AG10803 (cell line): ENCODE results near the gene PSMD11.
"Not testable (repeated sequence)": the region's sequence is repeated elsewhere in the genome, so short reads cannot be mapped to it uniquely, and the experiment has no call there.

Source experiments
- DNase-seq: peaks from one replicate; pipeline ENCODE4 v3.0.0; 2010; ENCODE audit warnings: low read depth
- H3K4me3 ChIP-seq: 2 replicates; pipeline ENCODE4 v1.5.1; 2011; ENCODE audit warnings: mild to moderate bottlenecking, low read length, control low read depth
- TF ChIP-seq, protein P1 (sequence below): conservative IDR thresholded peaks from 2 replicates; pipeline ENCODE4 v1.5.1; 2011; ENCODE audit warnings: mild to moderate bottlenecking, low read length, control low read depth, inconsistent platforms

The PSMD11 gene

DNA sequence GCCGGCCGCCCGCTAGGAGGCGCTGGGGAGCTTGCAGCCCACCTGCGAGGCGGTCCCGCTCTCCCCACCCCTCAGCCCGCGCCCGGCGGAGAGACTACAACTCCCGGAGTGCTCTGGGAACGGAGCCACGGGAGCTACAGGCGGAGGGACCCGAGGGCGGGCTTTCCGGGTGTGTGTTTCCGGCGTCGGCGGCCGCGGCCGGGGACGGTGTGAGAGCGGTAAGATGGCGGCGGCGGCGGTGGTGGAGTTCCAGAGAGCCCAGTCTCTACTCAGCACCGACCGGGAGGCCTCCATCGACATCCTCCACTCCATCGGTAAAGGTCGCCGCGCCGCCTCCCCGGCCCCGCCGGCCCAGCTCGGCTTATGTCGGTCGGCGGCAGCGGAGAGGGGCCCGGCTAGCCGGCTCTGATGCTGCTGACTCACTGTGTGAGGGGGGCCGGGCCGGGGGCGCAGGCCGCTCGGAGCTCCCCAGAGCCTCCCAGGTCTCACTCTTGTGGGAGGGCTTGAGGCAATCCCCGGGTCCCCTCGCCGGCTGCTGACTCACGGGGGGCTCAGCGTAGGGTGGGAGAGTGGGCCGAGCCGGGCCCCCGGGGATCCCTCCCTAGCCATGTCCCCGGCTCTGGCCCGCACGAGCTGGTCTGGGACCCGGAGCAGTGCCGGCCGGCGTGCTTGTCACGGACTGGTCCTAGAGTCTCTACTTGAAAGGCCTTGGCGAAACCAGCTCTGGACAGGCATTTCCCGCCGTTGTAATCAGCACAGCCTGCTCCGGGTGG, at the start of gene PSMD11:
Gene PSMD11 (plus strand): TSS at position 210 of the 773 bp plus-strand sequence. CDS start 14 bp downstream, at position 224.
- peak; percentile 94 for DNase-seq
- peak within 1 kb of the TSS; percentile 91 for H3K4me3 ChIP-seq
- TF ChIP-seq, protein P1, sequence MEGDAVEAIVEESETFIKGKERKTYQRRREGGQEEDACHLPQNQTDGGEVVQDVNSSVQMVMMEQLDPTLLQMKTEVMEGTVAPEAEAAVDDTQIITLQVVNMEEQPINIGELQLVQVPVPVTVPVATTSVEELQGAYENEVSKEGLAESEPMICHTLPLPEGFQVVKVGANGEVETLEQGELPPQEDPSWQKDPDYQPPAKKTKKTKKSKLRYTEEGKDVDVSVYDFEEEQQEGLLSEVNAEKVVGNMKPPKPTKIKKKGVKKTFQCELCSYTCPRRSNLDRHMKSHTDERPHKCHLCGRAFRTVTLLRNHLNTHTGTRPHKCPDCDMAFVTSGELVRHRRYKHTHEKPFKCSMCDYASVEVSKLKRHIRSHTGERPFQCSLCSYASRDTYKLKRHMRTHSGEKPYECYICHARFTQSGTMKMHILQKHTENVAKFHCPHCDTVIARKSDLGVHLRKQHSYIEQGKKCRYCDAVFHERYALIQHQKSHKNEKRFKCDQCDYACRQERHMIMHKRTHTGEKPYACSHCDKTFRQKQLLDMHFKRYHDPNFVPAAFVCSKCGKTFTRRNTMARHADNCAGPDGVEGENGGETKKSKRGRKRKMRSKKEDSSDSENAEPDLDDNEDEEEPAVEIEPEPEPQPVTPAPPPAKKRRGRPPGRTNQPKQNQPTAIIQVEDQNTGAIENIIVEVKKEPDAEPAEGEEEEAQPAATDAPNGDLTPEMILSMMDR, result peak; percentile 59

DNA sequence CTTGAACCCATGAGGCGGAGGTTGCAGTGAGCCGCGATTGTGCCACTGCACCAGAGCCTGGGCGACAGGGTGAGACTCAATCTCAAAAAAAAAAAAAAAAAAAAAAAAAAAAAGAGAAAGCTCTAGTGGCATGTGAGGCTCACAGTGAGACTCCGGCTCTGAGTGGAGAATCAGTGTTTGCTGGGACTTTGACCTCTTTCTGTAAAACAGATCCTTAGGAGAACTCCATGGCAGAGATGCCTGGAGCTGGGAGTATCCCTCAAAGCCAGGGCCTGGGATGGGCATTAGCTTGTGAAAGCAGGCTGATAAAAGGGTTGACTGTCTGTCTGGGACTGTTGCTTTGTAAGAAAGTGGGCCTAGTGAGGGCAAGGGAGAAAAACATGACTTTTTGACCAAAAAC, 48.0 kb upstream of the PSMD11 start:
- TF ChIP-seq, protein P1, result no peak
- DNase-seq, result no peak
- H3K4me3 ChIP-seq, result no peak overlapping the region

DNA sequence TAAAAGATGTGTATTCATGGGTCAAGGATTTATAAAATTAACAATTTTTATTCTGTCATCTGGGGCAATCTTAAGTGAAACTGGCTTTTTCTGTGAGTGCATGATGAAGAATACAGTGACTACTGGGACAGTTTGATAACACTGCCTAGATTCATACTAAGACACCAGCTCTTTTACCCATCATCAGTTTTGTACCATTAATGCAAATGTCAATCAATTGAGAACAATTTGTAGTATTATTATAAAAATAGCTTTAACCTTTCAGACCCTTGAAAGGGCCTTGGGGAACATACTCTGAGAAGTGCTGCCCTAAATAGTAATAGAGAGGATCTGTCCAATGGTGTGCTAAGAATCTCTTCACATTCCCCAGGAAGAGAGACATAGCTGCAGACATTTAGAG, 45.4 kb upstream of the PSMD11 start:
- no peak for DNase-seq
- no peak overlapping the region for H3K4me3 ChIP-seq

DNA sequence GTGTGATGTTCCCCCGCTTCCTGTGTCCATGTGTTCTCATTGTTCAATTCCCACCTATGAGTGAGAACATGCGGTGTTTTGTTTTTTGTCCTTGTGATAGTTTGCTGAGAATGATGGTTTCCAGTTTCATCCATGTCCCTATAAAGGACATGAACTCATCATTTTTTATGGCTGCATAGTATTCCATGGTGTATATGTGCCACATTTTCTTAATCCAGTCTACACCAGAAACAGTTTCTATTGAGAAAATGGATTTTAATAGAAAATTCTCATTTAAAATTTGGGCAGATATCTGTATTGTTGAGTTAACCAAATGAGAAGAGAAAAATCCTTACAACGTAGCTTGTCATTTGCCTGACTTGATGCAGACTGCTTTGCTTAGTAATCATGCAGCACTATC, 34.2 kb upstream of the PSMD11 start:
- not testable (repeated sequence) for H3K4me3 ChIP-seq

More for the DNA sequence above, 45.4 kb upstream of the PSMD11 start:
- TF ChIP-seq, protein P1, result no peak

DNA sequence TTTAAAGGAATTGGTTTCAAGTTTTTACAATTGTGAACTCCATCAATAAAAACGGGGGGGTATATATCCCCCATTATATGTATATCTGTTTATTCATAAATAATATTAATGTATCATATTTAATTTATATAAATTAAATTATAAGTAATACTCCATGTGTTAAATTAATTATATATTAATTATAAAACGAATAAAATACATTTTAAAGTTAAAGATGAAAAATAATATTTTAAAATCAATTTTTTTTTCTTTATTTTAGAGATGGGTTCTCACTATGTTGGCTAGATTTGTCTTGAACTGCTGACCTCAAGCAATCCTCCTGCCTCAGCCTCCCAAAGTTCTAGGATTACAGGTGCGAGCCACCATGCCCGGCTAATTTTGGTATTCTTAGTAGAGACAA, 17.4 kb upstream of the PSMD11 start:
- no peak overlapping the region for H3K4me3 ChIP-seq
- no peak for DNase-seq
- TF ChIP-seq, protein P1, result no peak

More for the DNA sequence above, 34.2 kb upstream of the PSMD11 start:
- DNase-seq, result not testable (repeated sequence)

DNA sequence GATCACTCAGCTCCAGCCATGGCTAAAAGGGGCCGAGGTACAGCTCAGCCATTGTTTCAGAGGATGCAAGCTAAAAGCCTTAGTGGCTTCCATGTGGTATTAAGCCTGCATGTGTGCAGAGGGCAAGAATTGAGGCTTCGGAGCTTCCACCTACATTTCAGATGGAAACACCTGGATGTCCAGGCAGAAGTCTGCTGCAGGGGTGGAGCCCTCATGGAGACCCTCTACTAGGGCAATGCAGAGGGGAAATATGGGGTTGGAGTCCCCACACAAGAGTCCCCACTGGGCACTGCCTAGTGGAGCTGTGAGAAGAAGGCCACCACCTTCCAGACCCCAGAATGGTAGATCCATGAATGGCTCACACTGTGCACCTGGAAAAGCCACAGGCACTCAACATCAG, 14.7 kb upstream of the PSMD11 start:
- TF ChIP-seq, protein P1, result no peak
- H3K4me3 ChIP-seq, result no peak overlapping the region
- no peak for DNase-seq

DNA sequence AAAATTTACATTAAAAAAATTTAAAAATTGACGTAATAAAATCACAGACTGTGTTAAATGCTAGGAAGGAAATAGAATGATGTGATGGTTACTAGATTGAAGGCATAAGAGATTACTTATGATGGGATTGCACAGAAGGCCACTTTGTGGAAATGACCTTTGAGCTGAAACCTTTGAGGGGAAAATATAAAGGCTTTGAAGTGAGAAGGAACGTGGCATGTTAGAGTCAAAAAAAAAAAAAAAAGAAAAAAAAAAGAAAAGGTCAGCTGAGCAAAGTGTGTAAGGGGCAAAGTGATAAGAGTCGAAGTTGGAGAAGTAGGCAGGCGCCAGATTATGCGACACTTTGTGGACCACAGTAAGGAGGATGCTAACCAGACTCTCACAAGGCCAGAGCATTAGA, 3.6 kb upstream of the PSMD11 start:
- no peak for DNase-seq
- TF ChIP-seq, protein P1, result no peak
- no peak overlapping the region for H3K4me3 ChIP-seq

DNA sequence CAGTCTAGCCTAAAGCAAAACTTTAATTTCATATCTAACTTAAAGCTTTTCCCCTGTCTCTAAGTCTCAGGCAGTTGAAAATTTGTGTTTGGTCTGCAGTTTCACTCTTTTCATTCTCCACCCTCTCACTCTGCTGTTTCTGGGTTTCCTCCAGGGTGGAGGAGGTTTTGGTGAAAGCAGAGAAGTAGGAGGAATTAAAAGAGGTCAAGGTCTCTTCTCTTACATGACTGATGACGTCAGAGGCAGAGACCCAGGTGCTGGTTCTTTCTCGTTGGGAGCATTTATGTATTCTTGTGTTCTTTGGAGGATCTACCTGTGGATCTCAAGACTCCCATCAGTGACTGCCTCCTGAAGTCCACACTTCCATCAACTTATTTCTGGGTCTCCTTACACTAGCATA, 2.4 kb upstream of the PSMD11 start:
- TF ChIP-seq, protein P1, result no peak
- H3K4me3 ChIP-seq, result no peak overlapping the region
- no peak for DNase-seq
